ENCODE data around the gene FAM184A.

FAM184A gene

GRCh38 chr6:119096721-119097565, 18.5 kb upstream of the FAM184A start:
- peak; percentile 56 for DNase-seq

GRCh38 chr6:119090256-119090655, 11.8 kb upstream of the FAM184A start:
- no peak for DNase-seq

- DNase-seq: no peak
Observed at GRCh38 chr6:119084784-119085183, 6.3 kb upstream of the FAM184A start.

GRCh38 chr6:119083007-119083406, 4.5 kb upstream of the FAM184A start:
- no peak for DNase-seq

- no peak for DNase-seq
Observed at GRCh38 chr6:119079283-119079809, 882 bp upstream of the FAM184A start.

GRCh38 chr6:119077643-119078375, 655 bp downstream of the FAM184A start:
- DNase-seq: peak; percentile 75

- DNase-seq: no peak
Observed at GRCh38 chr6:119077391-119077642, 1.1 kb downstream of the FAM184A start.

GRCh38 chr6:119076576-119077390, 1.7 kb downstream of the FAM184A start:
- DNase-seq: no peak

GRCh38 chr6:119076173-119076572, 2.3 kb downstream of the FAM184A start:
- DNase-seq: no peak

- DNase-seq: no peak
Observed at GRCh38 chr6:119075200-119075981, 3.1 kb downstream of the FAM184A start.

- DNase-seq: no peak
Observed at GRCh38 chr6:119073307-119074051, 5.0 kb downstream of the FAM184A start.

GRCh38 chr6:119071576-119071975, 6.9 kb downstream of the FAM184A start:
- no peak for DNase-seq

GRCh38 chr6:119067091-119067490, 11.4 kb downstream of the FAM184A start:
- no peak for DNase-seq

GRCh38 chr6:119066517-119066916, 11.9 kb downstream of the FAM184A start:
- DNase-seq: no peak

GRCh38 chr6:119065955-119066354, 12.5 kb downstream of the FAM184A start:
- DNase-seq: no peak

GRCh38 chr6:119065382-119065781, 13.1 kb downstream of the FAM184A start:
- DNase-seq: no peak

- DNase-seq: no peak
Observed at GRCh38 chr6:119063491-119063890, 15.0 kb downstream of the FAM184A start.

- DNase-seq: no peak
Observed at GRCh38 chr6:119061215-119061614, 17.2 kb downstream of the FAM184A start.

GRCh38 chr6:119060255-119060907, 18.1 kb downstream of the FAM184A start:
- DNase-seq: no peak

GRCh38 chr6:119055069-119055468, 23.4 kb downstream of the FAM184A start:
- DNase-seq: no peak

GRCh38 chr6:119052987-119053386, 25.5 kb downstream of the FAM184A start:
- no peak for DNase-seq

All from islet precursor cell (in vitro differentiated cells).